DMS153 treated with DMSO at 0.1 percent for 48 hours (cell line): Measurements from ENCODE around the gene AUTS2.
"Not testable (repeated sequence)": the region's sequence is repeated elsewhere in the genome, so short reads cannot be mapped to it uniquely, and the experiment has no call there.

Experiments used
- DNase-seq: peaks from one replicate; lab custom pipeline; 2025; ENCODE audit not compliant: unreplicated experiment; lab: John Stamatoyannopoulos, UW

Gene AUTS2

GRCh38 chr7:70711452-70711851 lies 1113.2 kb downstream of the AUTS2 start:
- DNase-seq = no peak

DNA sequence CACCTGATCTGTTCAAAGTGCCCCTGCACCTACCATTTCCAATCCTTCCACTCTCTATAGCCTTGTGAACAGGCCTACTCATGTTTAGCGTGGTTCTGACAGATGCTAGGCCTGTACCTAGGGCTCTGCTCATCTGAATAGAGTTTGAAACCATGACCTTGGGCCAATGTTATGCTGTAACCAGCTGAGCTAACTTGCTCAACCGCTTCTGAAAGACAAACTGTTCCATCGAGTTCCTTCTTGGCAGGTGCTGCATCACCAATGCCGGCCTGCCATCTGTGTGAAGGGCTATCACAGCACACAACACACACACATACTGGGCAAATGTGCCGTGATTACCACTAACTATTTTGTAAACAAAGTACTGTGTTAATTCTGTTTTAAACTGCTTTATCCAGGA lies 1114.7 kb downstream of the AUTS2 start:
- DNase-seq = no peak

GRCh38 chr7:70714506-70715038 lies 1116.3 kb downstream of the AUTS2 start:
- DNase-seq = no peak

DNA sequence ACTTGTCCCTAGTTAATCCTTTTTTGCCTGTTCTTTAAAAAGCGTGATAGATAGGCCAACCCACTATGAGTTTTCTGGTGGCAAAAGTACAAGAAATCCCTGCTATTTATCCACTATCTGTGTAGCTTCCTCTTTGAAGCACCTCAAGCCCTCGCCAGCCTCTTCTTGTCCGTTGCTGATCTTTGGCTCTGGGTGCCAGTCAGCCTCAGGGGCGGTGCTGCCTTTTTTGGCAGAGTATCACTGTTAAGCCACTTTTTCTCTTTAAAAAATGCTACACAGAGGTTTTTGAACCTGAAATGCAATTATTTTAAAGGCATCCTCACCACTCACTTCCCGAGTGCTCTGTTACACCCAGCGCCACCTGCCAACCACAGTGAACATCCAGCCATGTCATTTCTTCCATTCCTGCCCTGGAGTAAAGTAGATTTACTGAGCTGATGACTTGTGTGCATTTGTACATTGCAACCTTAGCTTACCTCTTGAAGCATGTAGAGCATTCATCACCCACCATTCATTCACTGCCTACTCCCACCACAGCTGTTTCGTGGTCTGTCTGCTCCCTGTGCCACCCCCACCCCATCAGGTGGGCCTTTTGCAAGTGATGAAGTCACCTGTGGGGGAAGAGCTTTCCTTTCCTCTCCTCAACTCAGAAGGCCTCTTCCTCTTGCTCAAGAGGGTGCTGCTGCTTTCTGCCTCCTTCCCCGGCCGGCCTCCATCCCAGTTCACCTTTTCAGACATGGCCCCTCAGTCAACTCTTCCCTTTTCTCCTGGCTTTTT lies 1119.5 kb downstream of the AUTS2 start:
- DNase-seq = no peak

DNA sequence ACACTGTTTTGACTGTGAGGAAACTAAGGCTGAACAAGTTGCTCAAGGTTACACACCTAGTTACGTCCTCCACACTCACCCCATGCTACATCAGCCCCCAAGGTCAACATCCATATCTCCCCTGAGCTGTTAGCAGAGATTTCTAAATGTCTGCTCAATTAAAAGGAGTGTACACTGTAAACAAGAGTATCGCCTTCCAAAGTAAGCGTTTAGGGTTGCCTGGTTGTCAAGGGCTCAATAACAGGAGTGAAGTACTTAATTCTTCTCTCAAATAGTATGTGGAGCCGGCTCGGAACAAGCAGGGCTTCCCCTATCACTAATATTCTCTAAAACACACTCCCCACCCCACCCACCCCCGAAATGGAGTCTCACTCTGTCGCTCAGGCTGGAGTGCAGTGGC lies 1120.8 kb downstream of the AUTS2 start:
- peak; percentile 28 for DNase-seq

- DNase-seq = no peak
These were observed 1122.1 kb downstream of the AUTS2 start for GRCh38 chr7:70720191-70720873.

DNA sequence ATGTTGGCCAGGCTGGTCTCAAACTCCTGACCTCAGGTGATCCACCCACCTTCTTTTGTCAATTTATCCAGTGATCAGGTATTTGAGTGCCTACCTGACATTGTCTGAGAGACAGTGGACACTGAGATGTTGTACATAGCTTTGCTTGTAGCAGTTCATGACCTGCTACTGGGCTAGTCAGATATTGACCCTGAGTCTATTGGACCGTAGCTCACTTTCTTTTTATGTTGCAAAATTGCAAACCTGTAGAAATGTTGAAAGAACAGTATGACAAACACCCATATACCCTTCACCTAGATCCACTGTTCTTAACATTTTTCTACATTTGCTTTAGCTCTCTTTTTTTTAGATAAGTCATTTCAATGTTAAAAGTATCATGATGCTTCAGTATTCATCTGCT lies 1123.2 kb downstream of the AUTS2 start:
- no peak for DNase-seq

DNA sequence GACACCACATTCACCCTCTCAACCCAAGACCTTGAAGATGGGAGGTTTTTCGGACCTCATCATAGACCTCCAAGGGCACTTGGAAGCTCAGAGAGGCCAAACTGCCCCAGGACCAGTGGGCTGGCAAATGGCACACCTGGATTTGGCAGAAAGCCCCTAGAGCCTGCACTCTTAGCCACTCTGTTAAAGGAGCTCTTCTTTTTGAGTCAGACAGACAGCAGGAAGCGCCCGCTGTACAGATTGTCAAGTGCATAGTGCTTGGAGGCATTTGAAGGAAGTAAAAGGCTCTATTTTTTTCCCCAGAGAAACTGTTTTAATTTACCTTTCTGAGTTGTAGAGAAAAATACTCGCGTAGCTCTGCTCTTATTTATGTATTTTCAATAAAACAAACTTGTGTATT lies 1125.1 kb downstream of the AUTS2 start:
- no peak for DNase-seq

DNA sequence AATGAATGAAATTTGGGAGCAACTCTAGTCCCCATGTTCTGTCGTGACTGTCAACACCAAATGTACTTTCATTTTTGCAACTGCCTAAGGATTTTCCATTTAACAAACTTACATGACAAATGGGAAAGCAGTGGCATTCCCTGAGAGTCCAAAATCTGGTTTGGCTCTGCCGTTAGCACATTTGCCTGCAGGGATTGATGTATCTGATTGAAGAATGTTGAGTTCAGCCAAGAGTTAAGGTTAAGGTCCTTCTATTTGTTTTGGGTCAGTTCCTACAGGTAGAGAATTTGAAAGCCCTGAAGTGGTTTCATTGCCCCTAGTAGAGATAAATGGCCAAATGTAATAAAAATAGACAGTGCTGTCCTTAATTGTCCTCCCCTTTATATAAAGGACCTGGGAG lies 1127.2 kb downstream of the AUTS2 start:
- no peak for DNase-seq

DNA sequence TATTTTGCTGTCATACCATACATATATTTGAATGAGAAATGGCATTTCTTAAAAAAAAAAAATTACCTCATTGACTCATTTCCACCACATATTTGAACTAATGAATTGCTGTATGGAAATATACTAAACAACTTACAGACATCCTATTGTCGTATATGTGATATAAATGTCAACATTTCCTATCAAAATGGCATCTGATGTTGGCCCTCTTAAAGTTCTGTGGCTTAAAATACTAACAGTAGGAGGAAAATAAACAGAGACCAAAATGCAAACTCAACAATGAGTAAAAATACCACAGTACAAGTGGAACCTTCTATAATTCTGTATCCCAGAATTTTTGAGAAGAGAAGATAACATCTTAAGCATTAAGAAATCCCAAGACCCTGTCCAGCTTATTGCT lies 1128.0 kb downstream of the AUTS2 start:
- no peak for DNase-seq

DNA sequence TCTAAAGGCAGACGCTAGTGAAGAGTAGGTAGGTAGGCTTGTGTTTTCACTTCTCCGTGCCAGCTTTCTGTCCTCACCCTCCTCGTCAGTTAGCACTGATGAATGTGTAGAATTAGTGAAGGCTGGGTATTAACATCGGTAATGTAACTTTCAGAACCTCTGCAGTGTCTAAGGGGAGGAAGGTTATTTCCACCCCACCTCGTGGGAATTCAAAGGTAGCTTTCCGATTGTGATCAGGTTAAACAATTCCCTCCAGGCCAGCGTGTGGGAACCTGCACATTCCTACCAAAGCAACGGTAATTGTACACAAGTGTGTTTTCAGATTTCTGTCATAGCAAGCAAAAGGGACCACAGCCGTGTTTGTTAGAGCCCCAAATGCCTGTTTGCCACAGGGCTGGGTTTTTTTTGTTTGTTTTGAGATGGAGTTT lies 1128.7 kb downstream of the AUTS2 start:
- no peak for DNase-seq

- DNase-seq = no peak
These were observed 1129.6 kb downstream of the AUTS2 start for GRCh38 chr7:70727861-70728260.

DNA sequence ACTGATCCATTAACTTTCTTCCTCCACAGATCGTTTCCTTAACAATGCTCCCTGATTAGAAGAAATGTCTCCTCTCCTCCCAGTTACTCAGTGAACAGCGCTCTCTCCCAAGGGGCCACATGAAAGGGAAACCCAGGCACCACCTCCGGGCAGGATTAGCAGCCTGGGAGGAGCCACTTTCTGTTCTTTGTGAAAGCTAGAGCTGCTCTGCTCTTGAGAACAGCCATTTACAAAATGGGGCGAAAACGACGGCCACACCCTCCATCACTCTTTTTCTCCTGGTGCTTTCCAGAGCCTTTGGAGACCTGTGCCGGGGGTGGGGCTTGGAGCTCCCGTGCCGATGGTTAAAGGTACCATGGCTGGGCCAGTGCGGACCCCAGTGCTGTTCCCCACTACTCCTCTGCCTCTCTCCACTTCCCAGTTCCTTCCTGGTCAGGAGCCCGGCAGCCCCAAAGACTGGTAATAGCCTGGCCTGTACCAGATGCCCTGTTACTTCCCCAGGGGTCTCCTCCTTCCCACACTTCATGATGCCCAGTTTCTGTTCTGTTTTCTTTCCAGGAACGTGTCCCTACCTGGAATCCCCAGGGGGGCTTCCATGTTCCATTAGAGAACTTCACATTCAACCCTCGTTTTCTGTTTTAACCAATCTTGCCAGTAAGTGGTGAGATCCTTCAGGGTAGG lies 1130.7 kb downstream of the AUTS2 start:
- DNase-seq = no peak

DNA sequence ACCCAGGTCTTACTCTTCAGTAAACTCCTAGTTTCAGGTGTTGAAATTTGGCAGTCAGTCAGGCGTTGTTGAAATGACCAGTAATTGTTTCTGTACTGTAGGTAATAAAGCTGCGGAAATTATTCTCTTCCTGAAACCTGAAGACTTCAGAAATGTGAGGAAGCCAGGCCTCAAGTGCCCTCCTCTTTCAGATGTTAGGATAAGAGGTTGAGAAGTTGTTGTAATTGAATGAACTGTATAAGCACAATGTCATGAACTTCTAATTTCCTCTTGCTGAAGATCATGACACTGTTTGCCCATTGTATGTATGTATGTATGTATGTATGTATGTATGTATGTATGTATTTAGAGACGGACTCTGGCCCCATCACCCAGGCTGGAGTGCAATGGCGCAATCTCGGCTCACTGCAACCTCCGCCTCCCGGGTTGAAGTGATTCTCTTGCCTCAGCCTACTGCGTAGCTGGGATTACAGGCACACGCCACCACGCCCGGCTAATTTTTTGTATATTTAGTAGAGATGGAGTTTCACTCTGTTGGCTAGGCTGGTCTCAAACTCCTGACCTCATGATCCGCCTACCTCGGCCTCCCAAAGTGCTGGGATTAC lies 1131.4 kb downstream of the AUTS2 start:
- DNase-seq = not testable (repeated sequence)

DNA sequence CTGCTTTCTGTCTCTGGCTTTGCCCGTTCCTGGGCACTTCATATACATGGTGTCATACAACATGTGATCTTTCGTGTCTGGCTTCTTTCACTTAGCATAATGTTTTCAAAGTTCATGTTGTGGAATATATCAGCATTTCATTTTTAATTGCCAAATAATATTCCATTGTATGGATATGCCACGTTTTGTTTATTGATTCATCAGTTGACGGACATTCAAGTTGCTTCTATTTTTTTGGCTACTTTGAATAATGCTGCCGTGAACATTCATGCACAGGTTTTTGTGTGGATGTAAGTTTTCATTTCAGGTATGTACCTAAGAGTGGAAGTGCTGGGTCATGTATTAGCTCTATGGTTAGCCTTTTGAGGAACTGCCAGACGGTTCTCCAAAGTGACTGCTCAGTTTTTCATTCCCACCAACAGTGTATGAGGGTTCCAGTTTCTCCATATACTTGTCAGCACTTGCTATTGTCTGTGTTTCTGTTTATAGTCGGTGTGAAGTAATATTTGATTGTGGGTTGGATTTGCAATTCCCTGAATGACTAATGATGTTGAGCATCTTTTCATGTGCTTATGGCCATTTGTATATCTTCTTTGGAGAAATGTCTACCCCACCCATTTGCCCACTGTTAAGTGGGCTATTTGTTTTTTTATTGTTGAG lies 1132.3 kb downstream of the AUTS2 start:
- no peak for DNase-seq

GRCh38 chr7:70733090-70733489 lies 1134.8 kb downstream of the AUTS2 start:
- no peak for DNase-seq

DNA sequence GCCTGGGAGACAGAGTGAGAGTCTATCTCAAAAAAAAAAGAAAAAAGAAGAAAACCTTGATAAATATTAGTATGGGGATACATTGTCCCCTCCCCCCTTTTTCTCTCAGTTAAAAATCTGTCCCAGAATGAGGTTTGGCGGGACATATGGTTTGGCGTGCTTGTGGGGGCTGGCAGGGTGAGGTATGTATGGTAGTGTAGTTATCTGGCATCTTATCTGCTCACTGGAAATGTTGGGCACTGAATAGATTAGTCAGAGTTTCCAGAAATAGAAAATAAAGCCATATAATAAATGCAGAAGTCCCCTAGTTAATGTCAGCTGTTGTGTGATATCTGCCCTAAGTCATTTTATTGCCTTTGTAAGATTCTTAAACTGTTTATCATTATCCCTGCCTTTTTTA lies 1136.1 kb downstream of the AUTS2 start:
- no peak for DNase-seq

- no peak for DNase-seq
These were observed 1137.0 kb downstream of the AUTS2 start for GRCh38 chr7:70735313-70735712.

GRCh38 chr7:70736715-70737460 lies 1138.6 kb downstream of the AUTS2 start:
- DNase-seq = no peak
